ENCODE measurements around the gene CELF4. TPM values are rescaled to one million over a fixed set of nuclear protein-coding genes. Genes with fewer than 3 reads are reported as not detected.
A peak's percentile ranks its signal among the peaks of the same experiment; 100 is the strongest.

CELF4 gene
- total RNA-seq, 1 experiment from 2014 or later = not detected

DNA sequence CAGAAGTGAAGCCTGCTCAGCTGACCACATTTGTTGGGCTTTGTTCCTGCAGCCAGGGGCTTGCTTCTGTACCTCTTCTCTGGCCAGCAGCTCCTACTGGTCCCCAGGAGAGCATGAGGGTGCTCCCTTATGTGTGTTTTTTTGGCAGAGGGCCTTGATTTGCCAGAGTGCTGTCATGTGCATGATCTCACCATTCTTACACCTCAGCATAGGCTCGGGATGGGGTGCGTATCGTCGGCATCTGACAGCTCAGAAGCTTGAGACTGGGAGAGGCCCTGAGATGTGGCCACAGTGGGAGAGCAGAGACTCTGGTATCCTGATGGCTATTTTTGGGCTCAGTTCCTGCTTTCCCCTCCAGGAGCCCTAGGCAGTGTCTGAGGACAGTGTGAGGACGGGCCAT is 71.2 kb downstream of the CELF4 start:
- no peak for DNase-seq (ENCODE audit: low read depth)

DNA sequence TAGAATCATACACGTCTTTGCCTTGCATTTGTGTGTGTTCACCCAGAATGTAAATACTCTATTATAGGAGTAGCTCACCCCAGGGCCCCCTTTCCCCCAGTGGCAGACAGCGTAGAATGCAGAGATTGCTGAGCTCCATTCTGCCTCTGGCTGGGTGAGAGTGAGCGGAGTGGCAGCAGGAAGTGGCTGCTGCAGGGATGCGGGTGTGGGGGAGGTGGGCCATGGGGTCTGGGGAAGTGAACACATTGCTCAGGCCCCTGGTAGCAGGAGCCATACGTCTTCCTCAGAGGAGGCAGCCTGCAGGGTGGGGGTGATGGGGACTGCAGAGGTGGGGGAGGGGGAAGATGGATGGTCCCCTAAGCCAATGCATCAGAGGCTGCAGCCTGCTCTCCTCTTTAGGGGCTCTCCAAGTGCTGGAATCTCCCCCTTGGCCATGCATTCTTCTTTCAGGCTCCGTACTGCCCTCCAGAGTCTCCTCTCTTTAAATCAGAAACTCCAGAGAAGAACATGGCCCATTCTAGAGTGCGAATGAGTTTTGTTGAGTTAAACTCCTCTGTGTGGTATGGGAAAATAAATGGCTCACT is 72.2 kb downstream of the CELF4 start:
- no peak for DNase-seq (ENCODE audit: low read depth)

GRCh38 chr18:37492952-37493351 is 72.6 kb downstream of the CELF4 start:
- DNase-seq (ENCODE audit: low read depth) = no peak

DNA sequence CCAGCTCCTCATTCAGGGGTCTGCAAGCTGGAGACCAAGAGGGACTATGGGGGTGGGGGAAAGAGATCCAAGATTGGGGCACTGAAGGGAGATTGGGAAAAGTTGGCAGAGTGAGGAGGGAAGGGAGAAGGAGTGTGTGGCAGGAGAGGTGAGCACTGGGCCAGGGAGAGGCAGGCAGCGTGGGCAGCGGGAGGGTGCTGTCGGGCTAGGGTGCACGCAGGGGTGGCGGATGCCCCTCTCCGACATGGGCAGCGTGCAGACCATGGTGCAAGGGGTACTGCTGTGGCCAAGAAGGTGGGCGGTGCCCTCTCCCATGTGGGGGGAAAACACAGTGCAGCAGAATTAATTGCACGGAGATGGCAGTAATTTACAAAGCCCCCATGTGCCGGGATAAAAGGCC is 74.1 kb downstream of the CELF4 start:
- no peak for DNase-seq (ENCODE audit: low read depth)

GRCh38 chr18:37489998-37490397 is 75.6 kb downstream of the CELF4 start:
- no peak for DNase-seq (ENCODE audit: low read depth)

GRCh38 chr18:37489011-37489410 is 76.6 kb downstream of the CELF4 start:
- no peak for DNase-seq (ENCODE audit: low read depth)

DNA sequence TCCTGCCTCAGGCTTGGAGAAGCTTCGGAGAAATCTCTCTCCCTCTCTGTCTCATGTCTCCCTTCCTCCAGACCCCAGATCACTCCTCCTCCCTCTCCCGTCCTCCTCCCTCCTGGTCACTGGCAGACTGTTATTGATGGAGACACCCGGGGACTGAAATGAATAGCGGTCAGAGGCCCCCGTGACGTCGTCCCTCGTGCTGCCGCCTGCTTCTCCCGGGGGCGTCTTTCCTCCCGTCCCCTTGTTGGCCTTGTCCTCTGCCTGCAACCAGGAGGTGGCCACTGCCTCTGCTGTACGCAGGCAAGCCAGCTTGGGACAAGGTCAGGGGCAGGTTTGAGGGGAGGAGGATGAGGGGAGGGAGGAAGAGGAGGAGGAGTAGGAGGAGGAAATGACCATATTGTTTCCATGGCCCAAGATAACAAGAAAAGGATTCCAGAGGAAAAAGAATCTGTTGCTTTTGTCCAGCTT is 78.2 kb downstream of the CELF4 start:
- no peak for DNase-seq (ENCODE audit: low read depth)

DNA sequence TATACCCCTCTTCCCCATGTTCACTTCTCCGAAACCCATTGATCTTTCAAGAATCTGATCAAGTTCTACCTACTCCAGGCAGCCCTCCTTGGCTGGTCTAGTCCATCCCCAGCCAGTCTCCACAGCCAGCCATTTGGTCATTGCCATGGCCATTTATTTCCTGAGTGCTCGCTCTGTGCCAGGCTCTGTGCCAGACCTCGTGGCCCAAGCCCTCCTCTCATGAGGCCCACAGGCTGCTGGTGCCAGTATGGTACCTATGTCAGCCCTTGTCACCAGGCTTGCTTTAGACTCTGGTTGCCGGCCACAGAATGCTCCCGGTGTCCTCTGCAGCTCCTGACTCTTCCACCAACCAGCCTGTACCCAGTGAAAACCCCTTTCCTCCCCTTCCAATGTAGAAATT is 78.8 kb downstream of the CELF4 start:
- DNase-seq (ENCODE audit: low read depth) = no peak

GRCh38 chr18:37484983-37485834 is 80.4 kb downstream of the CELF4 start:
- DNase-seq (ENCODE audit: low read depth) = peak; percentile 20

- no peak for DNase-seq (ENCODE audit: low read depth)
Observed at GRCh38 chr18:37483984-37484819, 81.4 kb downstream of the CELF4 start.

DNA sequence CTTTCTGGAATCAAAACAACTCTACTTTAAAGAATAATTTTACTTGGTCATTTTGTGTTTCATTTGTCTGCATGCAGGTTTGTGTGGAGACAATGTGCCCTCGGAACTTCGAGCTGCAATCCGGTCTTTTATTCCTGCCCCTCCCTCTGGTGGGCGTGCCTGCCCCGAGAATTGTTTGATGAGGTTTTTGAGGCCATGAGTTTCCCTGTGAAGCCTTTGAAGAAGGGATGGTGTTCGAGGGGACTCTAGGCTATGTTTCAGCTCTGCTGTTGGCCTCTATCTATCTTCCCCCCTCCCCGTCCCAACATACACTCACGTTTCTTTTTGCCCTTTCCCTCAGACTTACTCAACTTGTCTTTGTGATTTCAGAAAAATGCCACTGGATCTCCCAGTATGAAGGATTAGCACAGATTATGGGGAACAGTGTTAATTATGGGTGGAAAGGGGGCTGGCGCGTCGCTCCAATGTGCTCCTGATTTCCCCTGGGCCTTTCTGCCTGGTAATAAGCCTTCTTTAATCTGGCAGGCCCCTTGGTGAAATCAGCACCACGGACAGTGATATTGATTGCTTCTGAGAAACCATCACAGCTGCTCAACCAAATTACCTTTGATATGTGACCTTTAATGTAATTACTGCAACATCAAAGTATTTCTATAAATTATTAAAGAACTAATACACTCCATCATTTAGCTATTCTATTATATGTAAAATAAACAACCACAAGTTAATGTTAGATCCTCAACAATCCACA is 82.2 kb downstream of the CELF4 start:
- peak; percentile 40 for DNase-seq (ENCODE audit: low read depth)

DNA sequence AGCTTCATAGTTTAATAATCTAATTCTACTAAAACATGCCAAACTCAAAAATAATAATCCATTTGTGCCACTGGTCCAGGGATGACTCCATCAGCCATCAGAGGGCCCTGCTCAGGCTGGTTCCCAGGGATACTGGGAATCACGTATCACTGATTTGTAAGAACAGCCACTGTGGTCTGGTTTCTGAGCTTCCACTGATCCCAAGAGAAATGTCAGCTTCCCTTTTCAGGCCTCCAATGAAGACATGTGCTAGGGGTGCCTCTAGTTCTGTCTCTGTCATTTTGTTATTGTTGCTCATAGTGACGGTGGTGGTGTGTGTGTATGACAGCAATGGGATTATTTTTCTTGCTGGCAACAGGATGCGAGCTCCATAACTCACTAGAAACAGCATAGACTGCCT is 83.2 kb downstream of the CELF4 start:
- DNase-seq (ENCODE audit: low read depth) = no peak

GRCh38 chr18:37482002-37482401 is 83.6 kb downstream of the CELF4 start:
- DNase-seq (ENCODE audit: low read depth) = no peak

GRCh38 chr18:37481491-37481890 is 84.1 kb downstream of the CELF4 start:
- peak; percentile 76 for DNase-seq (ENCODE audit: low read depth)

DNA sequence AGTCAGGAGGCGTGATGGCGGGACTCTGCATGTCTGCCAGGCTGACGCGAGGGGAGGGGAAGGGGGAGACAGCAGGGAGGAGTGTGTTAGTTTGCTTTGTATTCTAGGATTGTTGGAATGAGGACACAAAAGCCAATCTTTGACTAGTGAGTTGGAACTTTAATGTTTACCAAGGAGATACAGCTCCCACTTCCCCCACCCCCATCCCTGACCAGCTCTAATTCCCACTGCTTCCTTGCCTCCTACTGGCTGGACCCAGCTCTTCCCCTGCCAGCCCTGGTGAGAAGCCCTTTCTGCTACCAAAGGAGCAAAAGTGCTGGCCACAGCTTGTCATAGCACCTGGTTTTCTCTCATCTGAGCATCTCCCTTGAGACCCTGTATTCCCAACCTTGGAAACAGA is 84.5 kb downstream of the CELF4 start:
- no peak for DNase-seq (ENCODE audit: low read depth)

GRCh38 chr18:37476611-37477295 is 88.8 kb downstream of the CELF4 start:
- no peak for DNase-seq (ENCODE audit: low read depth)

DNA sequence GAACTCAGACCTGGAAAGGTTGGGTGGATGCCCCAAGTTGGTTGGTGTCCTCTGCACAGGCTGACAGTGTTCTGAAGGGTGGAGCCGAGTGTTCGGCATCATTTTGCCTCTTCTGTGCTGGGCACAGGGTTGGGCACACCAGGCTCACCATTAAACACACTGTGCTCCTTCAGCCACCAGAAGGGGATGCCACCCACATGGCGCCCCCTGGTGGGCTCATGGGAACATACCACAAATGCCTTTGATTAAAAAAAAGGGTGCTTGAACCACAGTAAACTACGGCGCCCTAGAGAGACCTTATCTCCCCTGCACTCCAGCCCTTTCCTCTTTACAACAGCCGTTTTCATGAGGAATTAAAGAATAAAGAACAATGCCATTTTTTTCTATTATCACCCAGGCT is 89.4 kb downstream of the CELF4 start:
- peak; percentile 17 for DNase-seq (ENCODE audit: low read depth)

GRCh38 chr18:37473195-37473840 is 92.3 kb downstream of the CELF4 start:
- no peak for DNase-seq (ENCODE audit: low read depth)

DNA sequence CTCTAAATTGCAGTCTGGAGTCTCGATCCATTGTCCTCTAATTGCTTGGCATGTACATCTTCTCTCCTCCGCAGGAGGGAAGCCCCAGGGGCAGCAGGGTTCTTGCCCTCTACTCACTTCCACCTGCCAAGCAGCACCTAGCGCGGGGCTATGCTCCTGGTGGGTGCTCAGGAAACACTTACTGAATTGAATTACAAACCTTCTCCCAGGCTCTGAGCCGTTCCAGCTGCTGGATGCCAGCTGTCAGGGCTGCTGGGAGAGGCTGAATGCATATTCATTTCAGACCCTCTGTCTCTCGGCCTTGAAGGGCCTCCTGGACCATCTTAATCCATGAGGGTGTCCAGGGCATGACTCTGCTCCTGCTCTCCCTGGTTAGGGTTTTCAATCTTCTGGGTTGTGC is 94.0 kb downstream of the CELF4 start:
- no peak for DNase-seq (ENCODE audit: low read depth)

- DNase-seq (ENCODE audit: low read depth) = no peak
Observed at GRCh38 chr18:37470986-37471385, 94.6 kb downstream of the CELF4 start.
